Left colon (tissue), 2 donors: Measurements from ENCODE around the gene FIZ1. TPM values are rescaled to one million over a fixed set of nuclear protein-coding genes. Genes with fewer than 3 reads are reported as not detected.

Source experiments
- ATAC-seq: fragments of 200-7000 bp; cut with Tn5 transposase; one replicate; pipeline ENCODE4 v1.9.1; 2020; ENCODE audit warnings: mild to moderate bottlenecking, moderate library complexity
- DNase-seq, 2 donors: peaks; one replicate each; pipeline ENCODE4 v3.0.0-alpha.2; 2020
- intact Hi-C, 2 donors: fragments of 100-400 bp; cut with DNase I in 1 of 2; cut with micrococcal nuclease in 1 of 2; formaldehyde crosslinking; loops; one replicate each; pipeline versions ENCODE4 v1.11.2 to v1.14.0; 2022; cut with DNase I, micrococcal nuclease
- total RNA-seq, 2 donors: library from RNA; stranded (reverse); fragmentation: NEBNext Ultra II Directional; extraction: Animal tissue kit (Norgen Biotek cat#: 25700); gene quantifications; one replicate each; pipeline ENCODE4 v1.2.1, GENCODE V29; 2021
- donor health status: DM: no; HTN: no; CAD: no.
- donor health status: DM: yes; HTN: yes; CAD: no.

Gene FIZ1
- total RNA-seq, 2 donors from 2014 or later, result 14.7 to 15.5 TPM

DNA sequence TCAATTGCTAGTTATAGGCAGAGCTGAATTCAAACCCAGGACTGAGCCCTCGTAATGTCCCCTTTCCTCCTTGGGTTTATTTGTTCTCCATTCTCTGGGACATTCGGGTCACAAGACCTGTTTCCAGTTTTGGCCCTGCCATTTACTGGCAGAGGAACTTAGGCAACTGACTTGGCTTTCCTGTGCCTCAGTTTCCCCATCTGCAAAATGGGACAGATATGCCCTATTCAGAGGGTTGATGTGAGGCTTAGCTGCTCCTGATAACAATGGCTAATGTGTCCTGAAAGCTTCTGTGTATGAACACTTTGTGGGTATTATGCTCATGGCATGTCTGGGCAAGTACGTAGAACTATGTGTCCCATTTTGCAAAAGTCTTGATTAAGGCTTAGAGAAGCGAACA, 1.8 kb upstream of the FIZ1 start:
- DNase-seq, result peak in 1 of 2 donors; percentile 33

DNA sequence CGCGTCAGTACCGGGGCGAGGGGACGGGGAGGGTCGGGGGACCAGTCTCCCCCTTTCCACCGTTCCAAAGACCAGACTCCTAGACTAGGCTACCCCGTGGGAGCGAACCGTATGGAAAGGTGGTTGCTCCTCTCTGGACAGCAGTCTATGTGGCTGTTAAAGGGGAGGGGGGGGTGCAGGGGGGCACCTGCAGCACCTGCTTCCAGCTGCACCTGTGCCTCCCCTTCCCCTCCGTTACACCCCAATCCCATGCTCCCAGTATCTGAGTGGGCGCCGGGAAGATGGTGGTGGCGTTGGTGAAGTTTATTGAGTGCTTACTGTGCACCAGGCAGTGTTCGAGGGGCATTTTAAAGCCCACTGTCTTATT, 1.3 kb upstream of the FIZ1 start:
- intact Hi-C loops, result loop anchor here in 1 of 2 donors (10.0 kb wide), 1 partner anchor 86 kb away; no protein-coding TSS in a partner anchor
- ATAC-seq (no peak), DNase-seq (no peak)

More for the DNA sequence above, 1.8 kb upstream of the FIZ1 start:
- ATAC-seq, result no peak
- intact Hi-C loops, result loop anchor here in 1 of 2 donors (10.0 kb wide), 1 partner anchor 86 kb away; no protein-coding TSS in a partner anchor

DNA sequence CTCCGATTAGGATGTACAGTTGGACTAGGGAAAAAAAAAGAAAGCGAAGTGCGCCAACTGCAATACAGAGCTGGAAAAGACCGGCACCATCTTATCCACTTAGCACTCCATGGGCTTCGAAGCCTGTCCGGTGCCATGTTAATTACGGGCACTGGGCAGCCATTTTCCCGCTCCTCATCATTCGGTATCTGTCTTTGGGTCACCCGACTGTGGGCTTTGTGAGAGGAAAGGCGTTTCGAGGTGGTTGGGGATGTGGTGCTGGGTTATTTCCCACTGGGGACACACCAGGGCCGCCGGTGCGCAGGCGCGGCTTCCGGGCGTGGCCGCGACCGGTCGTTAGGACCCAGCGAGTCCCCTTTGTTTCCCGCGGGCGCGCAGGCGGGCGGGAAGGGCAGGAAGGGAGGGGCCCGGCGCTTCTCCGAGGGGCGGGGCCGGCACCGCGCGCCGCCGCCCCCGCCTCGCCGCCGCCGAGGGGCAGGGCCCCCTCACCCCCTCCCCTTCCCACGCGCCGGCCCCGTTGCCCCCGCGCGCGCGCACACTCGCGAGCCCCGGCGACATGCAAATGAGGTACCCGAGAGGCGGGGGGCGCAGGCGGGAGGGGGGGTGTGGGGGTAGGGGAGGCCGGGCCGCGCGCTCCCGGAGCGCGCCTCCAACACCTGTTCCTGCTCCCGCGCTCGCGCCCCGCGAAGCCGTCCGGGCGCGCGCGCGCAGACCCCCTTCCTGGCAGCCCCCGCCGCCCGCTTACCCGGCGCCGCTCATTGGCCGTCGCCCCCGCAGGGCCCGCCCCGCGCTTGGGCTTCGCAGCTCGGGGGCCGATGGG, 735 bp upstream of the FIZ1 start, which contains the start of gene ZNF524:
Gene ZNF524, plus strand, starts transcription at position 447 of the 820 bp plus-strand sequence. CDS start 1,825 bp downstream, outside the sequence.
- ATAC-seq (peak; percentile 60), DNase-seq (peak; percentile 83 to 87)
- intact Hi-C loops, result loop anchor here in 1 of 2 donors (10.0 kb wide), 1 partner anchor 85 kb away; no protein-coding TSS in a partner anchor

DNA sequence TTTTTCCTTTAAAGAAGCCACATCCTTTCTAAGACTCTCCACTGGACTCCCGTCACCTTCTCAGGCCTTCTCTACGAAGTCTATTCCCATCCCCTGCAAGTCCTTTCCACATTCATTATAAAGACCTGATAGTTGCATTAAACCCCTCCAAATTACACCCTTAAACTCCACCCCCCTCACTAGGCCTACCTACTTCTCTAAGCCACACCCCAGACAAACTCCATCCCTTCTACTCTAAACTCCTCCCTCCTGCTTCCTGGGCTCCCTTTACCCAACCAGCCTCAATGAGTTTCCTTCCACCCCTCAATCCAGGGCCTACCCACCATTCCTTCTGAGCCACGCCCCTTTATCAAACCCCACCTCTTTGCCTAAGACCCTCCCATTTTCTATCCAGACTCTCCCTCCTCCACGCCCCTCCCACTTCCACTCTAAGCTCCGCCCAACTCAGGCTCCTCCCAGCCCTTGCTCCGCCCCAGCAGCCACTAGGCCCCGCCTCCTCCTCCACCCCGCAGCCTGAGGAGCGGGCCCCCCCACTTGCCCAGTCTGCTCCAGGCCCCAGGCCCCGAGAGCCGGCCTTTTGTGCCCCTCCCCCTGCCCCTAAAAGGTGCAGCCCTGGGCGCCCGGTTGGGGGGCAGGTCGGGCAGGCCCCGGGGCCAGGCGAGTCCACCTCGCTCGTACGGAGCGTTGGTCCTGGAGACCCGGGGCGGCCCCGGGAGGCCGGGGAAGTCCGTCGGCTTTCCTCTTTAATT, 424 bp downstream of the FIZ1 start:
- ATAC-seq (peak; percentile 82), DNase-seq (peak; percentile 92 to 95)
- intact Hi-C loops, result no loop called here

DNA sequence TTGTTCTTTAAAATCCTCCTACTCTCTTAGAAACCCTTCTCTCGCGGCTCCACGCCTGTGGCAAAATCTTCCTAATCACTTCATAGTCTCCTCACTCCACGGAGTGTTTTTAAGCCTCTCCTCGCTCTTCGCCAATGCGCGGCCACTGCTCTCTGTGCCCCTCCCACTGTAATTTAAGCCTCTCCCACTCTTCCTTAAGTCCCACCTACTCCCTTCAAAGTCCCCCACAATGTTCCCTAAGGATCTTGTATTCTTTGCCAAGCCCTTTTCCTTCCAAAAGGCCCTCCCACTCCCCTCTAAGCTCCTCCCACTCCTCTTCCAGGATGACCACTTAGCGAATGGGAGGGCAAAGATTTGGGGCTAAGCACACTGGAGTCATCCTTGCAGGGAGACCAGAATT, 1.3 kb downstream of the FIZ1 start:
- DNase-seq (no peak), ATAC-seq (no peak)
- intact Hi-C loops, result no loop called here

DNA sequence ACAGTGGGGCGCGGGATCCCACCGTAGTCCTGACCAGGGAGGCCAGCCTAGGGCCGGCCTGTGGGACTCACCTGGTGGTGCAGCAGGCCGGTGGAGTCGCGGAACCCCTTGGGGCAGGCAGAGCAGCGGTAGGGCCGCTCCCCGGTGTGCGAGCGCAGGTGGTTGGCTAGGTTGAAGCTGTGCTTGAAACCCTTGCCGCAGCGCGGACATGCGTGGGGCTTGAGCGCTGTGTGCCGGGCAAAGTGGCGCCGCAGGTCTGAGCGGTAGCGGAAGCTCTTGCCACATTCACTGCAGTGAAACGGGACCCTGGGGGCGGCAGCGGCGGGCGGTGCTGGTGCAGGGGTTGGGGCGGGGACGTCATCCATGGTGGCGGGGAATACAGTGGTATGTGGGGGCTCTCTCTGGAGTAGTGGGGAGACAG, 1.8 kb downstream of the FIZ1 start:
- ATAC-seq (no peak), DNase-seq (no peak)
- intact Hi-C loops, result no loop called here

DNA sequence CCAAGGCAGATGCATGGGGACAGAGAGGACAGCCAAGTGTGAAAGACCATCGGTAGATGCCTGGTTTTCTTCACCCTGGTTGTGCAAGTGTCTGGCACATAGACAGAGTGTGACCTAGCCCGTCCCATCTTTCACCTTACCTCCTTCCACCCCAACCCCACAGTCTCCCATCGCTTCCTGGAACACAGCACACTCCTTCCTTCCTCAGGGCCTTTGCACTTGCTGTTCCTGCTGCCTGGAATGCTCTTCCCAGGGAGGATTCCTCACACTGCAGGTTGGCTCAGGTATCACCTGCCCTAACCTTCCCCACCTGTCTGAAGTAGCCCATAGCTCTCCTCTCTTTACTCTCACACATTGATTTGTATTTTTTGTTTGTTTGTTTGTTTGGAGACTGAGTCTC, 3.0 kb downstream of the FIZ1 start:
- intact Hi-C loops, result no loop called here
- ATAC-seq (no peak), DNase-seq (no peak)

DNA sequence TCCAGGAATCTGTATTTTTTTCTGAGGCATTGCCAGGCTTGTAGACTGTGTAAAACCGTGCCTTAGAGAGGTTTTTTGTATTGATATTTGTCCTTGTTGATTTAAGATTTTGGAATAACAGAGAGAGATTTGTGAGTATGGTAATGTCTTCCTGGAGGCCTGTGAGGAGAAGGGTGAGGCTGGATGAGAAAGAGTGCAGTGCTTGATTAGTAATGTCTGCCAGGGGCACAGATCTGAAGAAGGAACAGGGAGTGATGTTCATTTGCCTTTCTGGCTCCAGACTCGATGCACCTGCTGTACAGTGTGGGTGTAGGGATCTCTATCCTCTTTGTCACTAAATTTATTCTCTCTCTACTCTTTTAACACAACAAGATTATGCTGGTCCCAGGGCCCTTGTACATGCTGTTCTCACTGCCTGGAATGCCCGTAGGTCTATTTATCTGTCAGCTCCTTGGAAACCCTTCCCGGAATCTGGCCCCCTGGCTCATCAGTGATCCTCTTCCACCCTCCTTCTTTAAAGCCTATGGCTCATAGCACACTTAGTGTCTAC, 4.2 kb downstream of the FIZ1 start:
- DNase-seq, result no peak
- ATAC-seq, result no peak
- intact Hi-C loops, result no loop called here

DNA sequence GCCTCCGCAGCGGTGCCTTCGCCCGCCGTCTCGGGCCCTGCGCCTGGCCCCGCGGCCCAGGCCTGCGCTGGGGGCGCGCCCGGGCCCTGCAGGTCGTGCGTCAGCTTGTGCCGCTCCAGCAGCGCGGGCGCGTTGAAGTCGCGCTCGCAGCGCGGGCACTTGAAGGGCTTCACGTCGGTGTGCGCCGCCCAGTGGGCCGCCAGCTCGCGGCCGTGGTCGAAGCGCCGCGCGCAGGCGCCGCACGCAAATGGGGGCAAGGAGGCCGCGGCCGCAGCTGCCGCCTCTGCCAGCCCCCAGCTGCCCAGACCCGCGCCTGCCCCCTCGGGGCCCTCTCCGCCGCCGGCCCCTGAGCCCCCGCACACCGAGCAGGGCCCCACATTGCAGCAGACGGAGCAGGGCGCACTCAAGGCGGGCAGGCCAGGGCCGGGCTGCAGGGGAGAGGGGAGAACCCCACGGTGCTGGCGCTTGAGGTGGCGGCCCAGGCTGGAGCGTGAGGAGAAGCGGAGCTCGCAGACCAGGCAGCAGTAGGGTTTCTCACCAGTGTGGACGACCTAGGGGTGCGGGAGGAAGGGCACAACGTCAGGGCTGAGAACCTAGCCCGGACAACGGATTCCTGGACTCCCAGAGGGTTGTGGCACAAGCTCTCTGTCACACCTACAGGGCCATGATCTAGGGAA, 6.1 kb downstream of the FIZ1 start:
- DNase-seq (no peak), ATAC-seq (no peak)
- intact Hi-C loops, result no loop called here

DNA sequence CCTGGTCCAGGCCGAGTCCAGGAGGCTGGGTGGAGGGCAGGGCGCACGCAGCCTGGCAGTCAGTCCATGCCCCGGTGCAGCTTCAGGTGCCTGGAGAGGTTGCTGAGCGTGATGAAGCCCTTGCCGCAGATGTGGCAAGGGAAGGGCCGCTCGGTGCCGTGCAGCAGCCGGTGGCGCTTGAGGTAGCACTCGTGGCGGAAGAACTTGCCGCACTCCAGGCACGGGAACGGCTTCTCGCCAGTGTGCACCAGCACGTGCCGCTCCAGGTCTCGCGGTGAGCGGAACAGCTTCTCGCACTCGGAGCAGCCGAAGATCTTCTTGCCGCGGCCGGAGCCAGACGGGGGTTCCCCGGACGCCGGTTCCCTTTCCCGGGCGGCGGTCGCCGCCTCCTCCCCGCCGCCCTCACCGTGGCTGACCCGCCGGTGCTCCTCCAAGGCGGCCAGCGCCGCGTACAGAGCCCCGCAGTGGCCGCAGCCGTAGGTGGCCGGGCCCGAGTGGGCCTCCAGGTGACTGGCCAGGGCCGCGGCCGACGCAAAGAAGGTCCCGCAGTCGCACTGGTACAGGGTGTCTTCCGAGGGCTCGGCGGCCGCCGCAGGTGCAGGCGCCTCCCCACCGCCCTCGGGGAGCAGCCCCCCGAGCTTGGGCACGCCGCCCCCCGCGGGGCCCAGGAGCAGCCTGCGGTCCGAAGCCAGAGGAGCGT, 6.8 kb downstream of the FIZ1 start:
- intact Hi-C loops, result no loop called here
- ATAC-seq (no peak), DNase-seq (no peak)

DNA sequence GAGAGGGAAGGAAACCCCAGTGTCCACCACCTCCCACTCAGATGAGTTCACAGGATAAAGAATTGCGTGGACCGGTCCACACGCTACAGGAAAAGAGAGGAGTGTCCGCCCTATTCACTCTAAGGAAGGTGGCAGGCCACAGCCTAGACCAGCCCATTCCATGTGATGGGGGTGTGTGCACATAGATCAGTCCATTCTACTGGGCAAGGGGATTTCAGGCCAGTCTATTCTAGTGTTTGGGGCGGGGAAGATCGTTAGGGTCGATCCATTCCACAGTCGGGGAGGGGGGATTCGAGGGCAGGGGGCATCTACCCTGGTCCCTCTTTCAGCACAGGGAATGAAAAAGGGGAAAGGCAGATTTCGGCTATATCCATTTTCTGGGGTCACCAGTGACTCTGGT, 7.8 kb downstream of the FIZ1 start:
- ATAC-seq, result no peak
- DNase-seq, result no peak
- intact Hi-C loops, result no loop called here

DNA sequence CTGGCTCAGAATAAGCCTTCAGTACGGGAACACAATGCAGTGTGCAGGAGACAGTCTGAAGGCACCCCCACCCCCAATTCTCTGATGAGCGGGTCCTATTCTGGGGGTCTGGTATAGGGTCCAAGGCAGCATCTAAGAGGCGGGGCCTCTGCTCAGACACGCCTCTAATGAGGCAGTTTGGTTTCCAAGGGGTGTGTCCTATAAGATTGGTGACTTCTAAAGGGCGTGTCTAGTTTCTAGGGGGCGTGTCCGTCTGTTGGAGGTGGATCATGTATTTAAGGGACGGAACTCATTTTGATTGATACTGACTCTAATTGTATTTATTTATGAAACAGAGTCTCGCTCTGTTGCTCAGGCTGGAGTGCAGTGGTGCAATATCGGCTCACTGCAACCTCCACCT, 8.7 kb downstream of the FIZ1 start:
- intact Hi-C loops, result no loop called here
- DNase-seq (no peak), ATAC-seq (peak; percentile 30)

DNA sequence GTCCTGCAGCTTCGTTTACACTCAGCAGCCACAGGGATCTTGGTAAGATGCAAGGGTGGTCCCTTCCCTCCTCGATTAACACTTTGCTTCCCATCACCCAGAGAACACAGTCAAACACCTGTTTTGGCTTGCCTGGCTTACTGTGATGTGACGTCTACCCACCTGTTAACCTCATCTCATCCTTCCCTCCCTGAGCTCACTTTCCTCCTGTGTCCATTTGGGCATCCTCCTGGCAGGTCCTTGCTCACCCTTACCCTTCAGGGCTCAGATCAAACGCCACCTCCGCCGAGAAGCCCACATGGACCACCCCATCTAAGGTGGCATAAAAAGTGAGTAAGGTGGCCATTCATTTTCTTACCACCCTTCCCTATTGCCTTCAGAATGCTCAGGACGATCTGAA, 9.2 kb downstream of the FIZ1 start:
- intact Hi-C loops, result no loop called here
- ATAC-seq (no peak), DNase-seq (no peak)

DNA sequence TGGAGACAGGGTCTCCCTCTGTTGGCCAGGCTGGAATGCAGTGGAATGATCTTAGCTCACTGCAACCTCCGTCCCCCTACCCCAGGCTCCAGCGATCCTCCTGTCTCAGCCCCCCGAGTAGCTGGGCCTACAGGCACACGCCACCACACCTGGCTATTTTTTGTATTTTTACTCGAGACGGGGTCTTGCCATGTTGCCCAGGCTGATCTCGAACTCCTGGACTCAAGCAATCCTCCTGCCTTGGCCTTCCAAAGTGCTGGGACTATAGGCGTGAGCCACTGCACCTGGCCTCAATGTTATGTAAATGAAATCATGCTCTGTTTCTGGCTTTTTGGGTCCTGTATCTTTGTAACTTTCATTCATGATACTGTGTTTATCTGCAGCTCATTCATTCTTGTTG, 10.6 kb downstream of the FIZ1 start:
- intact Hi-C loops, result no loop called here
- ATAC-seq (no peak), DNase-seq (no peak)

DNA sequence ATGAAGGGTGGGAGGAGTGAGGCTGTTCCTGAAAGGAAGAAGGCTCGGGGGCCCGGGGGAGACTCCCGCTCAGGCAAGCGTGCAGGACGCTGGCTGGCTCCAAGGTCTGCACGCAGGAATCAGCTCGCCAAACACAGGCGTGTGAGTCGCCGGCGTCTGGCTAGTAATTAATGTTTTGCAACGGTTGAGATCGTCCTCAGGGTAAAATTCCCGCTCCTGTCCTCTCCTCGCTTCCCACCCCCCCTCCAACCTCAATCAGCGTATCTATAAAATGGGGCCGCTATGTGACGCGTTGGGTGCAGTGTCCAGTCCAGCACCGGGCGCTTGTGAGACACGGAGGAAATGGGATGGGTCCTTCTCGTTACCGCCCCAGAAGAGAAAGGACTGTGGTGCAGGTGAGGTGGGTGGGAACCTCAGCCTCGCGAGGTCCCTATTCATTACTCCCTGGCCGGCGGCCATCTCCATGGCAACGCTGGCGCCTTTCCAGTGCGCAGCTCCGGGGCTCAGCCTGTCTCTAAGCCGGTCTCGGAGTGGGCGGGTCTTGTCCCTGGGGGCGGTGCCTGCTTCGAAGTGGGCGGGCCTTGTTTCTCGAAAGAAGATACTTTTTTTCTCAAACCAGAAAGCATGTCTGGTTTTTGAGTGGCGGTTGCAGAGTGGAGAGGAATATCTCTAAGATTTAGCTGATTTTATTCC, 12.2 kb downstream of the FIZ1 start:
- ATAC-seq, result peak; percentile 97
- DNase-seq, result peak; percentile 96 to 98
- intact Hi-C loops, result no loop called here

DNA sequence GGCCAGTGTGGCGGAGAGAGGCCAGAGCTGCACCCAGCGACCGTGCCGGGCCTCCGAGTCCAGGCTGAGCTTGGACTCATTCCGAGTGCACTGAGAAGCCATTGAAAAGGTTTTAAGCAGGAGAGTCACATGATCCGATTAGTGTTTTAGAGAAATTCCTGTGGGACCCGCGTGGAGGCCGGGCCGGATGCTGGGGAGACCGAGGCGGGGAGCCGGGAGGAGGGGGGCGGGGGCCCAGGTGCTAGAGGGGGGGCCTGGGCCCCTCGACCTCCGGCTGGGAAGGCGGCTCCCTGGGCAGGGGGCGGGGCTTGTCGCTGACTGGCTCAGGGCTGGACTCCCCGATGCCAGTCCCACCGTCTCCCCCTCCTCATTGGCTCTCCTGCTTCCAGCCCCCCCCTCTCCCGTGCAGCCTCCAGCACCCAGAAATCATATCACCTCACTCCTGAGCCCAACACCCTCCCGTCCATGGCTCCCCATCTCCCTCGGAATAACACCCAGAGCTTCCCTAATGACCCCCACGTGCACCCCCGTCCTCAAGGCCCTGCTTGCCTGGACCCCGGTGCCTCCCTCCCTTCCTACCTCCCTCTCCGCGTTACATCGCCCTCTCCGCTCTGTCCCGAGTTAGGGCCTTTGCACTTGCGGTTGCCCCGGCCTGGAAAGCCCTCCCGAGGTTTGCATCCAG, 13.5 kb downstream of the FIZ1 start:
- intact Hi-C loops, result no loop called here
- ATAC-seq, result peak; percentile 7
- DNase-seq, result peak; percentile 66 to 72

DNA sequence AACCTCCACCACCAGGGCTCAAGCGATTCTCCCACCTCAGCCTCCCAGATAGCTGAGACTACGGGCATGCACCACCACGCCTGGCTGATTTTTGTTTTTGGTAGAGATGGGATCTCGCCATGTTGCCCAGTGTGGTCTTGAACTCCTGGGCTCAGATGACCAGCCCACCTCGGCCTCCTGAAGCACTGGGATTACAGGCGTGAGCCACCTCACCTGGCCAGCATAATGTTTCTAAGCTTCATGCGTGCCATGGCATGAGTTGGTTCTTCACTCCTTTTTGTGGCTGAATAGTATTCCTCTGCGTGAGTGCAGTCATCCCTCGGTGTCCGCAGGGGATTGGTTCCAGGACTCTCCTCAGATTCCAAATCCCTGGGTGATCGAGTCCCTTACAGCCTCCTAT, 14.4 kb downstream of the FIZ1 start:
- intact Hi-C loops, result no loop called here
- no peak for DNase-seq
- ATAC-seq, result no peak
